Esophagus muscularis mucosa (tissue), 3 donors: ENCODE data around the gene CEP135.

ENCODE experiments used
- CTCF ChIP-seq, 3 experiments: fragments of 200-600 bp in 2 of 3; fragments of 450-650 bp in 1 of 3; sonication (generic) in 2 of 3; IDR thresholded peaks; one replicate each; pipeline ENCODE4 v1.5.1; 2017 to 2019; ENCODE audit warnings: antibody characterized with exemption in 3 of 3, mild to moderate bottlenecking in 2 of 3, moderate library complexity in 1 of 3
- POLR2A ChIP-seq: fragments of 450-650 bp; IDR thresholded peaks from one replicate; pipeline ENCODE4 v1.6.1; 2017; ENCODE audit warnings: antibody characterized with exemption, moderate library complexity, mild to moderate bottlenecking, low read depth

GRCh38 chr4:55938481-55938880 is 10.3 kb upstream of the CEP135 start:
- no peak for TF ChIP-seq CTCF (IDR thresholded peaks at IDR 0.05)
- TF ChIP-seq POLR2A: no peak
